Dedifferentiated amniotic fluid mesenchymal stem cell (primary cell): ENCODE results near the gene AMMECR1.

Experiments
- DNase-seq: peaks from one replicate; pipeline ENCODE4 v3.0.0-alpha.2; 2016; ENCODE audit errors: extremely low spot score

Gene AMMECR1

GRCh38 chrX:110311437-110312230, 6.3 kb downstream of the AMMECR1 start:
- no peak for DNase-seq

DNA sequence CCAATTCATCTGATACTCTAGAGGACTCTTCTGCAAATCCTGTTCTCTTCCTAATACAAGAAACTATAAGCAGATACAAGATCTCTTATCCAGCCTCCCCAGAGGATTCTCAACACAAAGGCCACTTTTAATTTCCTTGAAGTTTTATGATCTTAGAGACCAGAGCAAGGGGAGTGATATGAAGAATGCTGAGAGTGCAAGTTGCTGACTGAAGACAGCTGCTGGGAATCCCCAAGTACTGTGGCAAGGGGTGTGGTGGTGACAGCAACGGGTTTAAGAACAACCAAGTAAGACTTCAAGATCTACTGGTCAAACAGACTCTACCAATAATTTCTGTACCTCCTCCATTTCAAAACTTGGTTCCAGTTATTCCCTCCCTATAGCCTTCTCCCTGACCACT, 7.0 kb downstream of the AMMECR1 start:
- DNase-seq: no peak

GRCh38 chrX:110310000-110310790, 7.7 kb downstream of the AMMECR1 start:
- DNase-seq: no peak

GRCh38 chrX:110308220-110308619, 9.7 kb downstream of the AMMECR1 start:
- no peak for DNase-seq

DNA sequence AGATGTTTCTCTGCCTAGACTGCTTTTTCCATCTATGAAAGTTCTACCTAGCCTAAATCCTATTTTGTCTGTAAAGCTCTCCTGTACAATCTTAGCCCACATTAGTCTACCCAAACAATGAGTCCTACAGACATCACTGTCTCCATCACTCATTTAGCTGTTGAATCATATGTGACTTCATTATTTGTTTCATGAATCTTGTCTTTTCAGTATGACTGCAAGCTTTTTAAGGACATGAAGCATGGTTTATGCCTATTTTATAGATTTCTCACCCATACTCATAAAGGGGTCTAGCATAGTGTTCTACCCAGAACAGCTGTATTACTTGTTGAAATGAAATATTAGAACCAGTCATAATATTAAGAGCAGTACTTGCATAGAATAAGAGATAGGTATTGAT, 13.0 kb downstream of the AMMECR1 start:
- no peak for DNase-seq

DNA sequence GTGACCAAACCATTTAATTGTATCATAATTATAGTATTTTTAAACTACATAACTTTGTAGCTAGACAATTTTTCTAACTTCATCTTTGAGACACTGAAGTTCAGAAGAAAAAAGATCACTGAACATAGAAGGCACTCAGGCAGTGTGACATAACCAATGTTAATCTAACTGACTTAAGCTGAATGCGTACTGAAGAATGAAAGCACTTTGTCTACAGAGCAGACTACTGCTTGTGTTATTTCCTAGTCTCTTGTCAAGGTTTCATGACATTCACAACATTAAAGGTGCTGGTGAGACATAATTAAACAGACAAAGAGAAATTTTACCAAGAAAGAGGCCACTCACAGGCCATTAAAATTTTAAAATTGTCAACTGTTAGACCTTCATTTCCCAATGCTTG, 13.5 kb downstream of the AMMECR1 start:
- DNase-seq: no peak

- no peak for DNase-seq
Measured at GRCh38 chrX:110302975-110303374, 14.9 kb downstream of the AMMECR1 start.

GRCh38 chrX:110301194-110301593, 16.7 kb downstream of the AMMECR1 start:
- no peak for DNase-seq

DNA sequence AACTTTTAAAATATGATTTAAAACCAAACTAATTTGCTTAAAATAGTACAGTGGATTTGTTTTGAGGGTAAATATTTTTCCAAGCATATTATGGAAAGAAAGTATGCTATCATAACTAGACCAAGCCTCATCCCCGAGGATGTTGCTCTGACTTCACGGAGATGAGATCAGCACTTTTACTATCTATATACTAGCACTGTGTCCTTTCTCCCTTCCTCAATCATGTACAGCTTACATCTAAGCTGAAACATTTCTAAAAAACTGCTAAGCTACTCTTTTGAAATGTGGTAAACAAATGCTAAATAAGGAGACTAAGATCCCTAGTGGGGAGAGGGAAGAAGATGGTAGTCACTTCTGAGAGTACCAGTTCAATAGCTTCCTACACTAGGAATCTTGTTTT, 23.8 kb downstream of the AMMECR1 start:
- no peak for DNase-seq

- no peak for DNase-seq
Measured at GRCh38 chrX:110293658-110294057, 24.2 kb downstream of the AMMECR1 start.

DNA sequence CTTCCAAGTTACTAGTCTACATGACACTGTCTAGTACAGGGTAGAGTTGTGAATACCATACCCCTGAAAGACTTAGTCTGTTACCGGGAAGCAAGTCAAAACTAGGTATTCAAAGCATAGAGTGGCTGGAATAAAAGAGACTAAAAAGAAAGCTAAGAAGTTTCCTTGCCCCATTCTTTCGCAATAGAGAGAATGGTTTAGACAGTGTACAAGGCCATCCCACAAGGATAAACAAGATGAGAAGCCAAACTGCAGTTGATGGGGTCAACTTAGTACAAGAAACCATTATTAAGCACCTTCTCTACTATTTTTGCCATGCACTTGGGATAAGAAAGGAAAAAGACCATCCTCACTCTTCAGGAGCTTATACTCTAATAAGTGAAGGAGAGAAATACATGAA, 30.3 kb downstream of the AMMECR1 start:
- DNase-seq: no peak

GRCh38 chrX:110286106-110286505, 31.8 kb downstream of the AMMECR1 start:
- DNase-seq: peak; percentile 63

DNA sequence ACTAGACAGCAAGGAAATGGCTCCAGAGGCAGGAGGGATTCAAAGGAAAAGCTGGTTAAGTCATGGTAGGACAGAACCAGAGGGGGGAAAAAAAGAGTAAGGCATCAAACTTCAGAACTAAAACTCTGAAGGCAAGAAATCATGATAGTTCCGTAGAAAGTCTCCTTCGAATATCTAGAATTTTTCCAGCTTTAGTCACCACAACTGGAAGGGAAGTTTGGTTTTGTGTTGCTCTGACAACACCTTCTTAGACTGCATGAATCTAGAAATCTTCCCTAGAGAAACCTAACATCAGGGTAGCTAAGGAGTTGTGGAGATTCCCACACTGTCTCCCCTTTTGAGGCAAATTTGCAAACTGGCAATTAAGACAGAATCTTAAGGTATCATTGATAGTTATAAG, 33.7 kb downstream of the AMMECR1 start:
- peak; percentile 55 for DNase-seq

DNA sequence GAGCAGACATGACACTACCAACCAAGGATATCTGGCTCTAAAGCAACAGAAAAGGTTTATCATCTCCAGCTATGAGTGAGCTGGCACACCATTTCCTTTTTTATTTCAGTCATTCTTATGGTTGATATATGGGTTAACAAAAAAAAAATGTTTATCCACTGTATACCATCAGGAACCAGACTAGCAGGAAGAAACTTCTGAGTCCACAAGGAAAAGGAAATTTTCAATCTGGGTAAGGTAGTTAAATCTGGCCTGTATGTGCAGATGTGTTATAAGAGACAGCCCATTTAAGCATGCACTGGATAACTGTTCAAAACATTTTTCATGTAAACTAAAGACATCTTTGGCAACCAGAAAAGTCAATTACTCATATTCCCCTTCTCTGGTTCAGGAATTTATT, 35.0 kb downstream of the AMMECR1 start:
- DNase-seq: no peak

- no peak for DNase-seq
Measured at GRCh38 chrX:110281377-110281776, 36.5 kb downstream of the AMMECR1 start.

DNA sequence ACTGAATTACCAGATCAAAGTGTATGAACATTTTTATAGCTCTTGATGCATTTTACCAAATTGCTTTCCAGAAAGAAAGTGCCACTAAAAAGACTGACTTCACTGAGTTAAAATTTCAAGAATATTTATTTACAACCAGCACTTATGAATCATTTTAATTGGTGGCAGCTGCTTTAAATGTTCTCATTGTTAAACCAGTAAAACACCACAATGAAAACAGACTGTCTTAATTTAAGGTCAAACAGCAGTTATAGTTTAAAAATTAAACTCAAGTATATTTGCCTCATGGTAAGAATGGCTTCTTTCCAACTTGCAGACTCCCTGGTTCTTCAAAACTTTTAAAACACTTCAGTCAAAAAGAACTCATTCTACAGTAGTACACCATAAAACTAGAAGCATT, 36.9 kb downstream of the AMMECR1 start:
- DNase-seq: peak; percentile 44

DNA sequence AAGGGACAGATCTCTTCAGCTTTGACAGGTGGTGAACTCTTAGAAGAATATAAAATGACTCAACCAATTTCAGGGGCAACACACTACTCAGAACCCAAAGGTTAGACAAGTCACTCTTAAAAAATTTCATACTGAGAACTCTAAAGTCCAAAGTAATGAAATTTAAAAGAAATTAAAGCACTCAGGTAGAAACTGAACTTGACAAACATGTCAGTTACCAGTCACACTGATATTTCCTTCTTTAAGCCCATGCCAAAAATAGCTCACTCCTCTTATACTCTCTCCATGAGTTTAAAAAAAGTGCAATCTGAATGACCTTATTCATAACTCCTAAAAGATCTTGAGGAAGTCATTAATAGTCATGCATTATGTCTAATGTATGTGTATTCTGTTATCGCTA, 40.3 kb downstream of the AMMECR1 start:
- no peak for DNase-seq

DNA sequence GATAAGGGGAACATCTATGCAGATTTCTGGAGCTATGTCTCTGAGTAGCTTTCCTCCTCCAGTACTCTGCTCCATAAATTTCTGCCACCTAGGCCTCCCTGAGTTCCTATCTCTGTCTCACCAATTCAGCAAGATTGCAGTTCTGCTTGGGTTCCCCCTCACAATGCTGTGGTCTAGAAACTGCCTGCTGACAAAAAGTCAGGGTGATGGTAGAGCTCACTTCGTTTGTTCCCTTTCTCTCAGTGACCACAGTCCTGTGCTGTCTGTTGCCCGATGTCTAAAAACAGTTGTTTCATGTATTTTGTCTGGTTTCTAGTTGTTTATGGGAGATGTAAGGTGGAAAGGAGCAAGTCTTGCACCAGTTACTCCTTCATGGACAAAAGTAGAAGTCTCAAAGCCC, 41.1 kb downstream of the AMMECR1 start:
- DNase-seq: no peak

- DNase-seq: no peak
Measured at GRCh38 chrX:110268886-110269285, 49.0 kb downstream of the AMMECR1 start.

DNA sequence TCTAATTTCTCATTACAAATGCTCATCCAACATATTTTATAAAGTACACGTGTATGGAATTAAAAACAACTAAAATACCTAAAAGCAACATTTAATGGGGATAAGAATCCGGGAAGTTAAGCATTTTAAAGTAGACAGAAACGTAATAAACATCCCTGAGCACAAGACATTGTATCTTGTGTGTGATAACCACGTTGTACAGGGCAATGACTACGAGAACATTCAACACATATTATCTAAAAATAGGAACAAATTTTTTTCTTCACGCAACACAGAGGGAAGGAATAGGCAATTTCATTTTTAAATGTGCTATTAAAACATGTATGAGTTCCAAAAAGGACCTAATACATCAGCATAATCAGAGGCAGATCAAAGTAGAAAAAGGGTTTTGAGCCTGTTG, 49.5 kb downstream of the AMMECR1 start:
- no peak for DNase-seq

DNA sequence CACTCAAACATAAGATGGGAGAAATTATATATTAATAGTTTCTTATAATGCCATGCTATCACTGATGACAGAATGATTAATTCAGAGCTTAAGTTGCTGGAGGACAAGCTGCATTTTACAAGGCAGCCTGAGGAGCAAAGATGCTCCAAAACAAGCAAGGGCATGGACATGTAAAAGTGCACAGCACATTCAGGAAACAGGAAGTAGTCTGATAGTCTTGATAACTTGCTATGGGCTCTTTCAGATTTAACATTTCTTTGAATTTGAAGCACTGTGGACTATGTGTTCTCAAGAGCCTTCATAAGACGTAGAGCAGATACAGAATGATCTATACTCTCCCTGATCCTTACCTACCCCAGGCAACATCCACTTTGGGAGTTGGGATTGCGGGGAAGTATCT, 50.0 kb downstream of the AMMECR1 start:
- no peak for DNase-seq

- no peak for DNase-seq
Measured at GRCh38 chrX:110265661-110266060, 52.2 kb downstream of the AMMECR1 start.

GRCh38 chrX:110259117-110259516, 58.8 kb downstream of the AMMECR1 start:
- DNase-seq: no peak
